Thyroid gland (tissue), 4 donors: ENCODE measurements around the gene KRTAP4-11. TPM values are rescaled to one million over a fixed set of nuclear protein-coding genes. Genes with fewer than 3 reads are reported as not detected.
"Not testable (repeated sequence)": the region's sequence is repeated elsewhere in the genome, so short reads cannot be mapped to it uniquely, and the experiment has no call there.

Experiments
- DNase-seq, 2 donors: peaks; one replicate each; pipeline ENCODE4 v3.0.0-alpha.2; 2019
- H3K27ac ChIP-seq, 3 donors: fragments of 200-600 bp; sonication (generic); 1 replicate in 2 of 3; 2 replicates in 1 of 3; pipeline ENCODE4 v1.5.1; 2016 to 2019; ENCODE audit warnings: mild to moderate bottlenecking in 1 of 3, moderate library complexity in 1 of 3
- H3K27me3 ChIP-seq: fragments of 200-600 bp; sonication (generic); one replicate; pipeline ENCODE4 v1.5.1; 2019
- H3K36me3 ChIP-seq, 2 donors: fragments of 200-600 bp; sonication (generic); one replicate each; pipeline ENCODE4 v1.5.1; 2016 to 2019
- H3K4me1 ChIP-seq, 2 donors: fragments of 200-600 bp; sonication (generic); one replicate each; pipeline ENCODE4 v1.5.1; 2017 to 2019
- H3K4me3 ChIP-seq, 3 donors: fragments of 200-600 bp; sonication (generic); replicated peaks in 1 of 3; 1 replicate in 2 of 3; 2 replicates in 1 of 3; pipeline ENCODE4 v1.5.1; 2016; ENCODE audit warnings: mild to moderate bottlenecking in 1 of 3
- H3K9me3 ChIP-seq: fragments of 200-600 bp; sonication (generic); one replicate; pipeline ENCODE4 v1.5.1; 2017
- CTCF ChIP-seq, 6 experiments: fragments of 200-600 bp in 3 of 6; fragments of 450-650 bp in 3 of 6; sonication (generic) in 3 of 6; IDR thresholded peaks; one replicate each; pipeline ENCODE4 v1.5.1; 2016 to 2019; ENCODE audit warnings: antibody characterized with exemption in 6 of 6, mild to moderate bottlenecking in 2 of 6, inconsistent platforms in 1 of 6, moderate library complexity in 1 of 6
- POLR2A ChIP-seq, 2 donors: fragments of 450-650 bp; IDR thresholded peaks; one replicate each; pipeline ENCODE4 v1.6.1; 2017; ENCODE audit warnings: antibody characterized with exemption in 2 of 2, mild to moderate bottlenecking in 2 of 2, moderate library complexity in 1 of 2
- WGBS, 2 donors: methylation state at CpG; one replicate each; pipeline ENCODE4 v1.1.5; 2017; 5-methylcytosine and 5-hydroxymethylcytosine counted together
- intact Hi-C: fragments of 100-400 bp; cut with DNase I; formaldehyde crosslinking; loops from one replicate; pipeline ENCODE4 v1.15.1; 2023
- total RNA-seq, 4 donors: library from RNA; depleted of rRNA; stranded (reverse); fragments of >200 nt; gene quantifications; one replicate each; pipeline ENCODE4 v1.2.3, GENCODE V29; 2016

KRTAP4-11 gene
- total RNA-seq, result not detected

DNA sequence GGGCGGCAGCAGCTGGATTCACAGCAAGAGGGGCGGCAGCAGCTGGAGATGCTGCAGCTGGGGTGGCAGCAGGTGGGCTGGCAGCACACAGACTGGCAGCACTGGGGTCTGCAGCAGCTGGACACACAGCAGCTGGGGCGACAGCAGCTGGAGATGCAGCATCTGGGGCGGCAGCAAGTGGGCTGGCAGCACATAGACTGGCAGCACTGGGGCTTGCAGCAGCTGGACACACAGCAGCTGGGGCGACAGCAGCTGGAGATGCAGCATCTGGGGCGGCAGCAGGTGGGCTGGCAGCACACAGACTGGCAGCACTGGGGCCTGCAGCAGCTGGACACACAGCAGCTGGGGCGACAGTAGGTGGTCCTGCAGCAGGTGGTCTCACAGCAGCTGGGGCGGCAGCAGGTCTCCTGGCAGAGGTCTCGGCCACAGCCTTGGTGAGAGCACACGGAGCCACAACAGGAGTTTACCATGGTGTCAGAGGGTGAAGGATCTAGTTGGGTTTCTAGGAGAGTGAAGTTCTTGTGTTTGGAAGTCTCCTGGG is at the start of gene KRTAP4-11:
KRTAP4-11 (minus strand) TSS at position 528 of the 541 bp plus-strand sequence; CDS start at position 470, 58 bp downstream.
- H3K4me3 ChIP-seq, H3K27me3 ChIP-seq, H3K4me1 ChIP-seq, H3K9me3 ChIP-seq, intact Hi-C loops, H3K36me3 ChIP-seq, H3K27ac ChIP-seq, DNase-seq: not testable (repeated sequence)
- 75 to 95% methylated on average over 7 to 8 of the region's 10 CpGs for WGBS, 2 donors

DNA sequence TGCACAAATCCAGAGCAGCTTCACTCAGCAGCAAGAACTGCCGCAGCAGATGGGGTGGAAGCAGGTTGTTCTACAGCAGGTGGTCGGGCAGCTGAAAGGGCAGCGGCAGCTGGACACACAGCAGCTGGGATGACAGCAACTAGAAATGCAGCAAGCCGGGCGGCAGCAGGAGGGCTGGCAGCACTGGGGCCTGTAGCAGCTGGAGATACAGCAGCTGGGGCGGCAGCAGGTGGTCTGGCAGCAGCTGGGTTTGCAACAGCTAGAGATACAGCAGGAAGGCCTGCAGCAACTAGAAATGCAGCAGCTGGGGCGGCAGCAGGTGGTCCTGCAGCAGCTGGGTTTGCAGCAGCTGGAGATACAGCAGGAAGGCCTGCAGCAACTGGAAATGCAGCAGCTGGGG is 49.4 kb upstream of the KRTAP4-11 start:
- no peaks in the 10 kb centered on the region for H3K4me1 ChIP-seq

DNA sequence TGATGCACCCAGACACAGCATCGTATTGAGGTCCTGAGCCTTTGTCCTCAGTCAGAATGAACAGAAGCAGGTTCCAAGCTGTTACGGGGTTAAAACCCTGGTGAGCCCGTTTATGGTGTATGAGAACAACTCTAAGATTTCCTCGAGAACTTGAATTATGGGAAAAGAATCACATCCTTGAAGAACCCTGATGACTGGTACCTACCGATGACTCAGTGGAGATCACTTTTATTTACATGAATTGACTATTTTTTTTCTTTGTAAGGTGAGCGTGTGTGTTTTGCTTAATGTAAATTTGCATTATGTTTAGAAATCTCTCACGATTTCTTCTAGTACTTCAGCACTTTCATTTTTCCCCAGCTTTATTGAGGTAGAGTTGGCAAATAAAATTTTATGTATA is 45.7 kb upstream of the KRTAP4-11 start:
- Histone ChIP-seq H3K4me3 (no peak overlapping the region), H3K4me1 (no peaks in the 10 kb centered on the region), H3K27ac (no peak overlapping the region), H3K36me3 (no peaks in the 10 kb centered on the region), H3K9me3 (no peaks in the 10 kb centered on the region), H3K27me3 (no peaks in the 10 kb centered on the region)
- no peak for DNase-seq
- WGBS, 2 donors, result 75 to 76% methylated on average over 7 of the region's 7 CpGs
- TF ChIP-seq CTCF (IDR thresholded peaks at IDR 0.05) (no peak), POLR2A (IDR thresholded peaks at IDR 0.05) (no peak)
- intact Hi-C loops, result no loop called here

More for the DNA sequence above, 49.4 kb upstream of the KRTAP4-11 start:
- no peaks in the 10 kb centered on the region for H3K27me3 ChIP-seq
- 84 to 93% methylated on average over 6 to 7 of the region's 7 CpGs for WGBS, 2 donors
- no peaks in the 10 kb centered on the region for H3K36me3 ChIP-seq
- H3K27ac ChIP-seq, result no peak overlapping the region
- intact Hi-C loops, result no loop called here
- DNase-seq, result no peak
- no peak overlapping the region for H3K4me3 ChIP-seq
- H3K9me3 ChIP-seq, result no peaks in the 10 kb centered on the region
- TF ChIP-seq CTCF (IDR thresholded peaks at IDR 0.05) (no peak), POLR2A (IDR thresholded peaks at IDR 0.05) (no peak)

- Histone ChIP-seq H3K9me3 (no peaks in the 10 kb centered on the region), H3K4me3 (no peak within 1 kb of the TSS), H3K27ac (no peak within 1 kb of the TSS), H3K27me3 (no peaks in the 10 kb centered on the region), H3K4me1 (no peaks in the 10 kb centered on the region), H3K36me3 (no peaks in the 10 kb centered on the region)
- 88% methylated on average over 1 of the region's 1 CpG for WGBS, 2 donors
- TF ChIP-seq CTCF (IDR thresholded peaks at IDR 0.05), result no peak
- TF ChIP-seq POLR2A (IDR thresholded peaks at IDR 0.05), result no peak
- DNase-seq, result no peak
- intact Hi-C loops, result no loop called here
Observed at GRCh38 chr17:41160648-41161047, 42.5 kb upstream of the KRTAP4-11 start, which contains the start of gene KRTAP4-4. Gene KRTAP4-4 (minus strand): TSS chr17:41160748. CDS start chr17:41160691, 57 bp downstream.

- H3K36me3 ChIP-seq, H3K9me3 ChIP-seq, H3K4me3 ChIP-seq, DNase-seq, intact Hi-C loops, H3K27me3 ChIP-seq, H3K27ac ChIP-seq, H3K4me1 ChIP-seq: not testable (repeated sequence)
- 79 to 83% methylated on average over 2 of the region's 3 CpGs for WGBS, 2 donors
Observed at GRCh38 chr17:41160190-41160589, 42.0 kb upstream of the KRTAP4-11 start.

- WGBS, 2 donors, result 8 to 10% methylated on average over 2 of the region's 2 CpGs
- TF ChIP-seq POLR2A (IDR thresholded peaks at IDR 0.05) (no peak), CTCF (IDR thresholded peaks at IDR 0.05) (no peak)
Observed at GRCh38 chr17:41153856-41154255, 35.7 kb upstream of the KRTAP4-11 start.

More at GRCh38 chr17:41153856-41154255, 35.7 kb upstream of the KRTAP4-11 start:
- DNase-seq, result peak in 1 of 2 donors; percentile 1
- H3K4me1 ChIP-seq, result no peaks in the 10 kb centered on the region
- no peaks in the 10 kb centered on the region for H3K36me3 ChIP-seq
- no peaks in the 10 kb centered on the region for H3K27me3 ChIP-seq
- H3K9me3 ChIP-seq, result no peaks in the 10 kb centered on the region
- intact Hi-C loops, result no loop called here
- no peak overlapping the region for H3K4me3 ChIP-seq
- no peak overlapping the region for H3K27ac ChIP-seq
